Testis (tissue), 3 donors: Measurements from ENCODE around the gene COL2A1. TPM values are rescaled to one million over a fixed set of nuclear protein-coding genes. Genes with fewer than 3 reads are reported as not detected.

Experiments used
- DNase-seq: peaks from one replicate; pipeline ENCODE4 v3.0.0-alpha.2; 2019
- H3K27ac ChIP-seq, 2 donors: fragments of 200-600 bp; sonication (generic); one replicate each; pipeline ENCODE4 v1.5.1; 2019
- H3K27me3 ChIP-seq: fragments of 200-600 bp; sonication (generic); one replicate; pipeline ENCODE4 v1.5.1; 2019
- H3K36me3 ChIP-seq: fragments of 200-600 bp; sonication (generic); one replicate; pipeline ENCODE4 v1.5.1; 2017; ENCODE audit warnings: low read depth; ENCODE audit errors: missing control alignments
- H3K4me1 ChIP-seq: fragments of 200-600 bp; sonication (generic); one replicate; pipeline ENCODE4 v1.5.1; 2019
- H3K4me3 ChIP-seq, 2 donors: fragments of 200-600 bp; sonication (generic); one replicate each; pipeline ENCODE4 v1.5.1; 2017 to 2019
- H3K9me3 ChIP-seq: fragments of 200-600 bp; sonication (generic); one replicate; pipeline ENCODE4 v1.5.1; 2017
- POLR2A ChIP-seq: fragments of 450-650 bp; IDR thresholded peaks from one replicate; pipeline ENCODE4 v1.6.1; 2017; ENCODE audit warnings: antibody characterized with exemption, mild to moderate bottlenecking, moderate library complexity
- WGBS, 2 donors: methylation state at CpG; one replicate each; pipeline ENCODE4 v1.1.5; 2018; 5-methylcytosine and 5-hydroxymethylcytosine counted together
- intact Hi-C: fragments of 100-400 bp; cut with DNase I; formaldehyde crosslinking; loops from one replicate; pipeline ENCODE4 v1.15.1; 2023; ENCODE audit warnings: low total_unique reads
- polyA plus RNA-seq: library from polyadenylated mRNA; stranded (reverse); fragments of 350-450 nt; fragmentation: Illumina TruSeq; extraction: RNeasy Lipid Tissue Mini Kit (QIAGEN cat#74804); gene quantifications from one replicate; pipeline ENCODE4 v1.2.3, GENCODE V29; 2014; ENCODE audit warnings: low read depth, low replicate concordance; ENCODE audit not compliant: insufficient read depth
- total RNA-seq, 2 donors: library from RNA; depleted of rRNA; stranded (reverse); fragments of >200 nt; gene quantifications; one replicate each; pipeline ENCODE4 v1.2.3, GENCODE V29; 2016
- TF ChIP-seq, protein P1 (sequence below), 3 experiments: fragments of 450-650 bp in 2 of 3; fragments of 200-600 bp in 1 of 3; sonication (generic) in 1 of 3; IDR thresholded peaks; one replicate each; pipeline ENCODE4 v1.5.1; 2016 to 2019; ENCODE audit warnings: antibody characterized with exemption in 3 of 3, mild to moderate bottlenecking in 2 of 3, moderate library complexity in 1 of 3

COL2A1 gene
- total and polyA plus RNA-seq, 3 donors from 2014 or later = 1.8 to 8.0 (median 2.8) TPM

GRCh38 chr12:47979686-47980085, 24.6 kb downstream of the COL2A1 start:
- 90 to 92% methylated on average over 8 to 11 of the region's 11 CpGs for WGBS, 2 donors

GRCh38 chr12:47979166-47979565, 25.1 kb downstream of the COL2A1 start:
- Histone ChIP-seq H3K27ac (no peak overlapping the region), H3K36me3 (no peaks in the 10 kb centered on the region), H3K4me3 (no peak overlapping the region), H3K4me1 (no peaks in the 10 kb centered on the region), H3K9me3 (no peaks in the 10 kb centered on the region), H3K27me3 (no peaks in the 10 kb centered on the region)
- DNase-seq = no peak
- intact Hi-C loops = no loop called here
- no peak for TF ChIP-seq POLR2A
- TF ChIP-seq, protein P1, sequence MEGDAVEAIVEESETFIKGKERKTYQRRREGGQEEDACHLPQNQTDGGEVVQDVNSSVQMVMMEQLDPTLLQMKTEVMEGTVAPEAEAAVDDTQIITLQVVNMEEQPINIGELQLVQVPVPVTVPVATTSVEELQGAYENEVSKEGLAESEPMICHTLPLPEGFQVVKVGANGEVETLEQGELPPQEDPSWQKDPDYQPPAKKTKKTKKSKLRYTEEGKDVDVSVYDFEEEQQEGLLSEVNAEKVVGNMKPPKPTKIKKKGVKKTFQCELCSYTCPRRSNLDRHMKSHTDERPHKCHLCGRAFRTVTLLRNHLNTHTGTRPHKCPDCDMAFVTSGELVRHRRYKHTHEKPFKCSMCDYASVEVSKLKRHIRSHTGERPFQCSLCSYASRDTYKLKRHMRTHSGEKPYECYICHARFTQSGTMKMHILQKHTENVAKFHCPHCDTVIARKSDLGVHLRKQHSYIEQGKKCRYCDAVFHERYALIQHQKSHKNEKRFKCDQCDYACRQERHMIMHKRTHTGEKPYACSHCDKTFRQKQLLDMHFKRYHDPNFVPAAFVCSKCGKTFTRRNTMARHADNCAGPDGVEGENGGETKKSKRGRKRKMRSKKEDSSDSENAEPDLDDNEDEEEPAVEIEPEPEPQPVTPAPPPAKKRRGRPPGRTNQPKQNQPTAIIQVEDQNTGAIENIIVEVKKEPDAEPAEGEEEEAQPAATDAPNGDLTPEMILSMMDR (IDR thresholded peaks at IDR 0.05) = no peak
- 90 to 91% methylated on average over 2 to 5 of the region's 5 CpGs for WGBS, 2 donors

More at GRCh38 chr12:47979686-47980085, 24.6 kb downstream of the COL2A1 start:
- Histone ChIP-seq H3K4me3 (no peak overlapping the region), H3K9me3 (no peaks in the 10 kb centered on the region), H3K4me1 (no peaks in the 10 kb centered on the region), H3K36me3 (no peaks in the 10 kb centered on the region), H3K27ac (no peak overlapping the region), H3K27me3 (no peaks in the 10 kb centered on the region)
- intact Hi-C loops = no loop called here
- no peak for DNase-seq
- no peak for TF ChIP-seq POLR2A
- TF ChIP-seq, protein P1 (IDR thresholded peaks at IDR 0.05) = no peak

DNA sequence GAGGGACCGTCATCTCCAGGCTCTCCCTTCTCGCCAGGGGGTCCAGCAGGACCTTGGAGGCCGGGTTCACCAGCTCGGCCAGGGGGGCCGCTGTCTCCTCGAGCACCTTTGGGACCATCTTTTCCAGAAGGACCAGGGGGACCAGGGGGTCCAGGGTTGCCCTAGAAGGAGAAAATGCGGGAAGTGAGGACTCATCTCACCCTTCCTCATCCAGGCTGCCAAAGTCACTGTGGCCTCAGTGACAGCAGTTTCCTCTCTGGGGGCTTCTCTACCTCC, 25.7 kb downstream of the COL2A1 start:
- 90 to 96% methylated on average over 2 to 7 of the region's 7 CpGs for WGBS, 2 donors
- no peaks in the 10 kb centered on the region for H3K27me3 ChIP-seq
- H3K4me3 ChIP-seq = no peak overlapping the region
- intact Hi-C loops = no loop called here
- no peak for DNase-seq
- TF ChIP-seq POLR2A = no peak
- TF ChIP-seq, protein P1 (IDR thresholded peaks at IDR 0.05) = no peak
- H3K4me1 ChIP-seq = no peaks in the 10 kb centered on the region
- H3K9me3 ChIP-seq = no peaks in the 10 kb centered on the region
- no peak overlapping the region for H3K27ac ChIP-seq
- H3K36me3 ChIP-seq = no peaks in the 10 kb centered on the region

GRCh38 chr12:47977772-47978597, 26.3 kb downstream of the COL2A1 start:
- Histone ChIP-seq H3K27ac (no peak overlapping the region), H3K27me3 (no peaks in the 10 kb centered on the region), H3K4me3 (no peak overlapping the region), H3K9me3 (no peaks in the 10 kb centered on the region), H3K4me1 (no peaks in the 10 kb centered on the region), H3K36me3 (no peaks in the 10 kb centered on the region)
- intact Hi-C loops = no loop called here
- 89 to 94% methylated on average over 15 to 18 of the region's 18 CpGs for WGBS, 2 donors
- TF ChIP-seq, protein P1 (IDR thresholded peaks at IDR 0.05) = no peak
- TF ChIP-seq POLR2A = no peak
- no peak for DNase-seq
